ENCODE measurements around the gene RIMBP2. TPM values are rescaled to one million over a fixed set of nuclear protein-coding genes. Genes with fewer than 3 reads are reported as not detected.

RIMBP2 gene
- total RNA-seq, 4 donors from 2014 or later: 0.29 to 8.2 (median 5.6) TPM

DNA sequence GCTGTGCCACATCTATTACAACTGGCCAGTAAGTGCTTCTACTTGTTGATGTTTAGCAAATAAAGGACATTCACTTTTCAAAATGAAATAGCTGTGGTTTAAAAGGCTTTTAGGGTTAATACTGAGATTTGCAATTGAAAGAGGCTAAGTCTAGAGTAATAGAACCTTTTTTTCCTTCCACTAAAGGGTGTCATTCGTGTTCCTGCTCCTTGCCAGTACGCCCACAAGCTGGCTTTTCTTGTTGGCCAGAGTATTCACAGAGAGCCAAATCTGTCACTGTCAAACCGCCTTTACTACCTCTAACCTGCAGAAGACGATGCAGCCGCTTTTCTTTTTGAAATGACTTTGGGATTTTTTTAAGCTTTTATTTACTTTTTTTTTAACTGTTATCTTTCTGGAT is 344.8 kb downstream of the RIMBP2 start:
- no peaks in the 10 kb centered on the region for H3K9me3 ChIP-seq
- no peak for TF ChIP-seq POLR2A (IDR thresholded peaks at IDR 0.05)
- TF ChIP-seq, protein P1, sequence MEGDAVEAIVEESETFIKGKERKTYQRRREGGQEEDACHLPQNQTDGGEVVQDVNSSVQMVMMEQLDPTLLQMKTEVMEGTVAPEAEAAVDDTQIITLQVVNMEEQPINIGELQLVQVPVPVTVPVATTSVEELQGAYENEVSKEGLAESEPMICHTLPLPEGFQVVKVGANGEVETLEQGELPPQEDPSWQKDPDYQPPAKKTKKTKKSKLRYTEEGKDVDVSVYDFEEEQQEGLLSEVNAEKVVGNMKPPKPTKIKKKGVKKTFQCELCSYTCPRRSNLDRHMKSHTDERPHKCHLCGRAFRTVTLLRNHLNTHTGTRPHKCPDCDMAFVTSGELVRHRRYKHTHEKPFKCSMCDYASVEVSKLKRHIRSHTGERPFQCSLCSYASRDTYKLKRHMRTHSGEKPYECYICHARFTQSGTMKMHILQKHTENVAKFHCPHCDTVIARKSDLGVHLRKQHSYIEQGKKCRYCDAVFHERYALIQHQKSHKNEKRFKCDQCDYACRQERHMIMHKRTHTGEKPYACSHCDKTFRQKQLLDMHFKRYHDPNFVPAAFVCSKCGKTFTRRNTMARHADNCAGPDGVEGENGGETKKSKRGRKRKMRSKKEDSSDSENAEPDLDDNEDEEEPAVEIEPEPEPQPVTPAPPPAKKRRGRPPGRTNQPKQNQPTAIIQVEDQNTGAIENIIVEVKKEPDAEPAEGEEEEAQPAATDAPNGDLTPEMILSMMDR (IDR thresholded peaks at IDR 0.05): no peak
- H3K4me1 ChIP-seq: no peaks in the 10 kb centered on the region
- H3K27ac ChIP-seq: no peak overlapping the region
- no peaks in the 10 kb centered on the region for H3K27me3 ChIP-seq
- no peak for DNase-seq
- no peak overlapping the region for H3K4me3 ChIP-seq
- intact Hi-C loops (cut with DNase I; ENCODE audit: low total_unique reads): no loop called here
- H3K36me3 ChIP-seq: no peaks in the 10 kb centered on the region

DNA sequence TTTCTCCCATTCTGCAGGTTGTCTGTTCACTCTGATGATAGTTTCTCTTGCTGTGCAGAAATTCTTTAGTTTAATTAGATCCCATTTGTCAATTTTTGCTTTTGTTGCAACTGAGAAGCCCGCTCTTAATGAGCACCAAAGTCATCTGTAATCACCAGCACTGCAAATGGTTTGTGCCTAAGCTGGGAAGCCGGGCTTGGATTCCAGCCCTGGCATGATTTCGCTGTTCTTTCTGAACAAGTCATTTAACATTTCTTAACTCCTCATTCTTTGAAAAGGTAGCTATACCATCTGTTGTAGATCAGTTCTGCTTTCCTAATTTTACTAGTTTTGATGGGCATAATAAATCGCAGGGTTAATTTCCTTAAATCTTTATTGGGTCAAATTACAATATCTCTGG is 346.3 kb downstream of the RIMBP2 start:
- Histone ChIP-seq H3K4me3 (no peak overlapping the region), H3K4me1 (no peaks in the 10 kb centered on the region), H3K36me3 (no peaks in the 10 kb centered on the region), H3K27ac (no peak overlapping the region), H3K9me3 (no peaks in the 10 kb centered on the region), H3K27me3 (no peaks in the 10 kb centered on the region)
- TF ChIP-seq, protein P1 (IDR thresholded peaks at IDR 0.05): no peak
- TF ChIP-seq POLR2A (IDR thresholded peaks at IDR 0.05): no peak
- intact Hi-C loops (cut with DNase I; ENCODE audit: low total_unique reads): no loop called here
- DNase-seq: no peak

DNA sequence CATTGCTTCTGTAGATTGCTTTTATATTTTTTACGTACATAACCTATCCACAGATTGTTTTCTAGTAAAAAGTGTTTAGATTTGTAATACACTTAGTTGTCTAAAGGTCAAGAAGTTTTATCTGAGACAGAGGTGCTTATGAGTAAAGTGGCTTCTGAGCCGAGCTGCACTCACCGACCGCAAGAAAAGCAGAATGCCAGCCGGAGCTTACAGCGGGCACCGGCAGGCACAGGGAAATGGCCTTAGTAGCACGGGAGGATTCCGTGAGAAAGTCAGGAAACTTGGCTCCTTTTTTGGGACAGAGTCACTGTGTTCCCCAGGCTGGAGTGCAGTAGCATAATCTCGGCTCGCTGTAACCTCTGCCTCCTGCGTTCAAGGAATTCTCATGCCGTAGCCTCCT is 348.6 kb downstream of the RIMBP2 start:
- TF ChIP-seq POLR2A (IDR thresholded peaks at IDR 0.05): no peak
- TF ChIP-seq, protein P1 (IDR thresholded peaks at IDR 0.05): no peak
- Histone ChIP-seq H3K4me3 (no peak overlapping the region), H3K4me1 (no peaks in the 10 kb centered on the region), H3K27ac (no peak overlapping the region), H3K27me3 (no peaks in the 10 kb centered on the region), H3K36me3 (no peaks in the 10 kb centered on the region), H3K9me3 (no peaks in the 10 kb centered on the region)
- no peak for DNase-seq
- intact Hi-C loops (cut with DNase I; ENCODE audit: low total_unique reads): no loop called here

DNA sequence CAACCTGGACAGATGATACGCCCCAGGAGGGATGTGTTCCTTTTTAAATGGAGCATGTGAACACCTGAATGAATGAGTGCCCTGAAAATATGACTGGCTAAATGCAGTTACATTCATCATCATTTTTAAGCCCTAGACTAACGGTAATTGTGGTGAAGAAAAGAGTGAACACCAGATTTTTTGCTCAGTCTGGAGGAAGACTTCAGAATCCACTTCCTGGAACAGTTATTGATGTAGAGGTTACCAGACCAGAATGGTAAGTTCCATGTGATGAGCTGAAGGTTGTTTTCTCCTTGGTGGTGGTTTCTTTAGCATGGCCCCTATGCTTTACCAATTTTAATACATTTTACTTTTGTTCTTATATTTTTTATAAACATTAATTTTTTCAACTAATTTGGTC is 349.1 kb downstream of the RIMBP2 start:
- no peak for DNase-seq
- H3K4me3 ChIP-seq: no peak overlapping the region
- H3K36me3 ChIP-seq: no peaks in the 10 kb centered on the region
- TF ChIP-seq, protein P1 (IDR thresholded peaks at IDR 0.05): no peak
- TF ChIP-seq POLR2A (IDR thresholded peaks at IDR 0.05): no peak
- H3K27me3 ChIP-seq: no peaks in the 10 kb centered on the region
- intact Hi-C loops (cut with DNase I; ENCODE audit: low total_unique reads): no loop called here
- H3K9me3 ChIP-seq: no peaks in the 10 kb centered on the region
- H3K27ac ChIP-seq: no peak overlapping the region
- H3K4me1 ChIP-seq: no peaks in the 10 kb centered on the region

DNA sequence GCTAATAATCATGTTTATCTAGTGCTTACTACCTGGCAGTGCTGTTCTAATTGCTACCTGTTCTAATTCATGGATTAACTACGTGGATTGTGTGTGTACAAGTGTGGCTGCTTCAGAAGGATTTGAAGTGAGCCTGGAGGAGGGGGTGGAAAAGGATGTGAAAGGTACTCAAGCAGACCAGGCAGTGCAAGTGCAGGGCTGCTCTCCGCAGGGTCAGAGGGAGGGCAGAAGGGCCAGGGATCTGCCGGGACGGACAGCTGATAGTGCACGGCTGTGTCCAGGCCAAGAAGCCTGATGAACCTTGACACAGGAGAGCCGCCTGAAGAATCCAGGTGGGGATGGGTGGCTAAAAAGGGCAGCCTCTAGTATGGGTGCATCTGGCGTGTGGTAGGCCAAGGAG is 349.9 kb downstream of the RIMBP2 start:
- no peak overlapping the region for H3K27ac ChIP-seq

More for the DNA sequence above, 349.9 kb downstream of the RIMBP2 start:
- no peak overlapping the region for H3K4me3 ChIP-seq
- H3K9me3 ChIP-seq: no peaks in the 10 kb centered on the region
- no peak for DNase-seq
- no peaks in the 10 kb centered on the region for H3K4me1 ChIP-seq
- intact Hi-C loops (cut with DNase I; ENCODE audit: low total_unique reads): no loop called here
- no peak for TF ChIP-seq POLR2A (IDR thresholded peaks at IDR 0.05)
- TF ChIP-seq, protein P1 (IDR thresholded peaks at IDR 0.05): no peak
- H3K36me3 ChIP-seq: no peaks in the 10 kb centered on the region
- H3K27me3 ChIP-seq: no peaks in the 10 kb centered on the region

Measured in uterus (tissue), 4 donors.